ENCODE data around the gene CETP. TPM values are rescaled to one million over a fixed set of nuclear protein-coding genes. Genes with fewer than 3 reads are reported as not detected.

Gene CETP
- total and polyA plus RNA-seq, 4 donors: 3.3 to 24.0 (median 6.3) TPM

GRCh38 chr16:56936950-56937349, 24.8 kb upstream of the CETP start:
- DNase-seq (ENCODE audit: low spot score): no peak
- Histone ChIP-seq H3K9me3 (ENCODE audit: control insufficient read depth in 4 of 4, low read length in 3 of 4) (no peaks in the 10 kb centered on the region), H3K27me3 (ENCODE audit: control insufficient read depth in 4 of 4, insufficient read depth in 4 of 4, low read length in 3 of 4) (no peaks in the 10 kb centered on the region), H3K4me1 (ENCODE audit: control insufficient read depth in 4 of 4, insufficient read depth in 4 of 4, low read length in 3 of 4) (peaks cover 3 to 34% (median 25%) of the 10 kb centered on the region in 4 donors), H3K9ac (ENCODE audit: low read depth in 1 of 2, low read length in 2 of 2) (no peak overlapping the region), H3K4me3 (ENCODE audit: low read depth in 1 of 3, low read length in 3 of 3) (no peak overlapping the region), H3K36me3 (ENCODE audit: control insufficient read depth in 4 of 4, insufficient read depth in 3 of 4, low read depth in 1 of 4, low read length in 3 of 4) (peaks cover 21 to 67% (median 62%) of the 10 kb centered on the region in 4 donors), H3K27ac (ENCODE audit: low read depth in 1 of 2, low read length in 2 of 2) (no peak overlapping the region)
- TF ChIP-seq, protein P1, sequence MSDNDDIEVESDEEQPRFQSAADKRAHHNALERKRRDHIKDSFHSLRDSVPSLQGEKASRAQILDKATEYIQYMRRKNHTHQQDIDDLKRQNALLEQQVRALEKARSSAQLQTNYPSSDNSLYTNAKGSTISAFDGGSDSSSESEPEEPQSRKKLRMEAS (IDR thresholded peaks at IDR 0.05): no peak
- TF ChIP-seq NR2F2 (IDR thresholded peaks at IDR 0.05): no peak
- no peak for TF ChIP-seq ZBTB33 (IDR thresholded peaks at IDR 0.05)
- TF ChIP-seq EGR1 (IDR thresholded peaks at IDR 0.05; ENCODE audit: low read depth in 2 of 2): no peak
- no peak for TF ChIP-seq RAD21 (IDR thresholded peaks at IDR 0.05)
- TF ChIP-seq, protein P2, sequence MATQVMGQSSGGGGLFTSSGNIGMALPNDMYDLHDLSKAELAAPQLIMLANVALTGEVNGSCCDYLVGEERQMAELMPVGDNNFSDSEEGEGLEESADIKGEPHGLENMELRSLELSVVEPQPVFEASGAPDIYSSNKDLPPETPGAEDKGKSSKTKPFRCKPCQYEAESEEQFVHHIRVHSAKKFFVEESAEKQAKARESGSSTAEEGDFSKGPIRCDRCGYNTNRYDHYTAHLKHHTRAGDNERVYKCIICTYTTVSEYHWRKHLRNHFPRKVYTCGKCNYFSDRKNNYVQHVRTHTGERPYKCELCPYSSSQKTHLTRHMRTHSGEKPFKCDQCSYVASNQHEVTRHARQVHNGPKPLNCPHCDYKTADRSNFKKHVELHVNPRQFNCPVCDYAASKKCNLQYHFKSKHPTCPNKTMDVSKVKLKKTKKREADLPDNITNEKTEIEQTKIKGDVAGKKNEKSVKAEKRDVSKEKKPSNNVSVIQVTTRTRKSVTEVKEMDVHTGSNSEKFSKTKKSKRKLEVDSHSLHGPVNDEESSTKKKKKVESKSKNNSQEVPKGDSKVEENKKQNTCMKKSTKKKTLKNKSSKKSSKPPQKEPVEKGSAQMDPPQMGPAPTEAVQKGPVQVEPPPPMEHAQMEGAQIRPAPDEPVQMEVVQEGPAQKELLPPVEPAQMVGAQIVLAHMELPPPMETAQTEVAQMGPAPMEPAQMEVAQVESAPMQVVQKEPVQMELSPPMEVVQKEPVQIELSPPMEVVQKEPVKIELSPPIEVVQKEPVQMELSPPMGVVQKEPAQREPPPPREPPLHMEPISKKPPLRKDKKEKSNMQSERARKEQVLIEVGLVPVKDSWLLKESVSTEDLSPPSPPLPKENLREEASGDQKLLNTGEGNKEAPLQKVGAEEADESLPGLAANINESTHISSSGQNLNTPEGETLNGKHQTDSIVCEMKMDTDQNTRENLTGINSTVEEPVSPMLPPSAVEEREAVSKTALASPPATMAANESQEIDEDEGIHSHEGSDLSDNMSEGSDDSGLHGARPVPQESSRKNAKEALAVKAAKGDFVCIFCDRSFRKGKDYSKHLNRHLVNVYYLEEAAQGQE (IDR thresholded peaks at IDR 0.05): no peak
- no peak for TF ChIP-seq FOXA1 (IDR thresholded peaks at IDR 0.05)
- no peak for TF ChIP-seq JUND (IDR thresholded peaks at IDR 0.05)
- TF ChIP-seq, protein P3, sequence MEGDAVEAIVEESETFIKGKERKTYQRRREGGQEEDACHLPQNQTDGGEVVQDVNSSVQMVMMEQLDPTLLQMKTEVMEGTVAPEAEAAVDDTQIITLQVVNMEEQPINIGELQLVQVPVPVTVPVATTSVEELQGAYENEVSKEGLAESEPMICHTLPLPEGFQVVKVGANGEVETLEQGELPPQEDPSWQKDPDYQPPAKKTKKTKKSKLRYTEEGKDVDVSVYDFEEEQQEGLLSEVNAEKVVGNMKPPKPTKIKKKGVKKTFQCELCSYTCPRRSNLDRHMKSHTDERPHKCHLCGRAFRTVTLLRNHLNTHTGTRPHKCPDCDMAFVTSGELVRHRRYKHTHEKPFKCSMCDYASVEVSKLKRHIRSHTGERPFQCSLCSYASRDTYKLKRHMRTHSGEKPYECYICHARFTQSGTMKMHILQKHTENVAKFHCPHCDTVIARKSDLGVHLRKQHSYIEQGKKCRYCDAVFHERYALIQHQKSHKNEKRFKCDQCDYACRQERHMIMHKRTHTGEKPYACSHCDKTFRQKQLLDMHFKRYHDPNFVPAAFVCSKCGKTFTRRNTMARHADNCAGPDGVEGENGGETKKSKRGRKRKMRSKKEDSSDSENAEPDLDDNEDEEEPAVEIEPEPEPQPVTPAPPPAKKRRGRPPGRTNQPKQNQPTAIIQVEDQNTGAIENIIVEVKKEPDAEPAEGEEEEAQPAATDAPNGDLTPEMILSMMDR (IDR thresholded peaks at IDR 0.05; ENCODE audit: low read depth, low read length, missing input control): no peak
- no peak for TF ChIP-seq TAF1 (conservative IDR thresholded peaks at IDR 0.05)
- no peak for TF ChIP-seq RXRA (IDR thresholded peaks at IDR 0.05)
- TF ChIP-seq GABPA (IDR thresholded peaks at IDR 0.05 in 1 of 2, conservative IDR thresholded peaks at IDR 0.05 in 1 of 2): no peak
- 88% methylated on average over 5 of the region's 5 CpGs for WGBS

DNA sequence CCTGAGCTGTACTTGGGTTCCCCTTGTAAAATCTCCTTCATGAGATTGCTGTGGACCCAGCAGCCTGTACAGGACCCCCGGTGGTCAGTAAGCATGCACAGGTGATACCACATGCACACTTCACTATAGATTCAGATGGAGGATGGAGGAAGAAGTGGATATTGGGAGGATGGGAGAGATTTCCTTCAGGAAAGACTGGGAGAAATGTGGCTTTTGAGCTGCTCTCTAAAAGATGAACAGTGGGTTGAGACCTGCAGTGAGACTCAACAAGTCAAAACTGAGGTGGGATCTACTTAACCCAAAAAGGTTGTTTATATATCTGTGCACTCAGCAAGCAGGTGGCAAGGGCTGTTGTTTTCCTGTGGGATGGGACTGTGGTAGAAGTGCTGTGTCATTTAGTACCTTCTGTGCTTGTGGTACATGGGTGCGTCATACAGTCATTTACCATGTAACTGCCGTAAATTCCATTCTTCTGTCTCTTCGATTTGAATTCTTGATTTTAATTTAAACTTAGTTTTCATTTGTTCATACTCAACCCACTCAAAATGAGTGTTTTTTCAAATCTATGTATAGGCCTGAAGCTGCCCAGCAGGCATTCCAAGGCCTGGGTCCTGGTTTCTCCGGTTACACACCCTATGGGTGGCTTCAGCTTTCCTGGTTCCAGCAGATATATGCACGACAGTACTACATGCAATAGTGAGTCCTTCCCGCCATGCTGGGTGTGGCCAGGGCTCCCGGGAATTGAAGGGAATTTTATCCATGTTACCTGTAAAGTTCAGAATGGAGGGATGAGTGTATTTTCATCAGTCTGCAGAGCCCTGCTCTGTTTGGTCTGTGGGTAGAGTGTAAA, 22.9 kb upstream of the CETP start:
- Histone ChIP-seq H3K4me1 (ENCODE audit: control insufficient read depth in 4 of 4, insufficient read depth in 4 of 4, low read length in 3 of 4) (peaks cover 3 to 41% (median 28%) of the 10 kb centered on the region in 4 donors), H3K9ac (ENCODE audit: low read depth in 1 of 2, low read length in 2 of 2) (no peak overlapping the region), H3K27ac (ENCODE audit: low read depth in 1 of 2, low read length in 2 of 2) (no peak overlapping the region), H3K27me3 (ENCODE audit: control insufficient read depth in 4 of 4, insufficient read depth in 4 of 4, low read length in 3 of 4) (no peaks in the 10 kb centered on the region), H3K36me3 (ENCODE audit: control insufficient read depth in 4 of 4, insufficient read depth in 3 of 4, low read depth in 1 of 4, low read length in 3 of 4) (peaks cover 31 to 86% (median 81%) of the 10 kb centered on the region in 4 donors), H3K4me3 (ENCODE audit: low read depth in 1 of 3, low read length in 3 of 3) (no peak overlapping the region), H3K9me3 (ENCODE audit: control insufficient read depth in 4 of 4, low read length in 3 of 4) (no peaks in the 10 kb centered on the region)
- 80% methylated on average over 8 of the region's 8 CpGs for WGBS
- no peak for DNase-seq (ENCODE audit: low spot score)
- no peak for TF ChIP-seq NR2F2 (IDR thresholded peaks at IDR 0.05)
- TF ChIP-seq RAD21 (IDR thresholded peaks at IDR 0.05): no peak
- no peak for TF ChIP-seq HNF4G (IDR thresholded peaks at IDR 0.05)
- TF ChIP-seq, protein P2 (IDR thresholded peaks at IDR 0.05): no peak
- no peak for TF ChIP-seq SP1 (IDR thresholded peaks at IDR 0.05)
- no peak for TF ChIP-seq JUND (IDR thresholded peaks at IDR 0.05)
- TF ChIP-seq RXRA (IDR thresholded peaks at IDR 0.05): no peak
- TF ChIP-seq EGR1 (IDR thresholded peaks at IDR 0.05; ENCODE audit: low read depth in 2 of 2): no peak
- TF ChIP-seq, protein P4, sequence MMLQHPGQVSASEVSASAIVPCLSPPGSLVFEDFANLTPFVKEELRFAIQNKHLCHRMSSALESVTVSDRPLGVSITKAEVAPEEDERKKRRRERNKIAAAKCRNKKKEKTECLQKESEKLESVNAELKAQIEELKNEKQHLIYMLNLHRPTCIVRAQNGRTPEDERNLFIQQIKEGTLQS (IDR thresholded peaks at IDR 0.05): no peak
- no peak for TF ChIP-seq YY1 (IDR thresholded peaks at IDR 0.05)
- no peak for TF ChIP-seq FOXA2 (IDR thresholded peaks at IDR 0.05)
- TF ChIP-seq TAF1 (conservative IDR thresholded peaks at IDR 0.05): no peak

All from liver (tissue), 9 donors.